Progenitor cell of endocrine pancreas (in vitro differentiated cells): Measurements from ENCODE around the gene DOCK1. TPM values are rescaled to one million over a fixed set of nuclear protein-coding genes. Genes with fewer than 3 reads are reported as not detected.

Experiments used
- DNase-seq: peaks from one replicate; pipeline ENCODE4 v3.0.0; 2021; ENCODE audit warnings: low spot score; ENCODE audit not compliant: unreplicated experiment
- H3K27ac Mint-ChIP-seq: 2 replicates; pipeline ENCODE4 v1.8.0; 2021; ENCODE audit warnings: mild to moderate bottlenecking, moderate library complexity, mixed read lengths
- H3K27me3 Mint-ChIP-seq: 2 replicates; pipeline ENCODE4 v1.8.0; 2021; ENCODE audit warnings: mixed read lengths
- H3K36me3 Mint-ChIP-seq: 2 replicates; pipeline ENCODE4 v1.8.0; 2022; ENCODE audit warnings: mixed read lengths; ENCODE audit not compliant: insufficient read depth
- H3K4me1 Mint-ChIP-seq: 2 replicates; pipeline ENCODE4 v1.8.0; 2021; ENCODE audit warnings: low read depth, mixed read lengths
- H3K4me3 Mint-ChIP-seq: 2 replicates; pipeline ENCODE4 v1.8.0; 2021; ENCODE audit warnings: low read depth, mild to moderate bottlenecking, moderate library complexity, mixed read lengths
- H3K9me3 Mint-ChIP-seq: 2 replicates; pipeline ENCODE4 v1.8.0; 2021; ENCODE audit warnings: low read depth, mixed read lengths
- CTCF ChIP-seq: fragments of 200-600 bp; sonication (generic); IDR thresholded peaks from one replicate; pipeline ENCODE4 v1.5.0; 2021; ENCODE audit warnings: antibody characterized with exemption, mild to moderate bottlenecking; ENCODE audit not compliant: unreplicated experiment
- total RNA-seq: library from RNA; stranded (reverse); gene quantifications from 2 replicates; pipeline ENCODE4 v1.2.1, GENCODE V29; 2021

DOCK1 gene
- total RNA-seq, 1 donor from 2014 or later, result 77.8 TPM

DNA sequence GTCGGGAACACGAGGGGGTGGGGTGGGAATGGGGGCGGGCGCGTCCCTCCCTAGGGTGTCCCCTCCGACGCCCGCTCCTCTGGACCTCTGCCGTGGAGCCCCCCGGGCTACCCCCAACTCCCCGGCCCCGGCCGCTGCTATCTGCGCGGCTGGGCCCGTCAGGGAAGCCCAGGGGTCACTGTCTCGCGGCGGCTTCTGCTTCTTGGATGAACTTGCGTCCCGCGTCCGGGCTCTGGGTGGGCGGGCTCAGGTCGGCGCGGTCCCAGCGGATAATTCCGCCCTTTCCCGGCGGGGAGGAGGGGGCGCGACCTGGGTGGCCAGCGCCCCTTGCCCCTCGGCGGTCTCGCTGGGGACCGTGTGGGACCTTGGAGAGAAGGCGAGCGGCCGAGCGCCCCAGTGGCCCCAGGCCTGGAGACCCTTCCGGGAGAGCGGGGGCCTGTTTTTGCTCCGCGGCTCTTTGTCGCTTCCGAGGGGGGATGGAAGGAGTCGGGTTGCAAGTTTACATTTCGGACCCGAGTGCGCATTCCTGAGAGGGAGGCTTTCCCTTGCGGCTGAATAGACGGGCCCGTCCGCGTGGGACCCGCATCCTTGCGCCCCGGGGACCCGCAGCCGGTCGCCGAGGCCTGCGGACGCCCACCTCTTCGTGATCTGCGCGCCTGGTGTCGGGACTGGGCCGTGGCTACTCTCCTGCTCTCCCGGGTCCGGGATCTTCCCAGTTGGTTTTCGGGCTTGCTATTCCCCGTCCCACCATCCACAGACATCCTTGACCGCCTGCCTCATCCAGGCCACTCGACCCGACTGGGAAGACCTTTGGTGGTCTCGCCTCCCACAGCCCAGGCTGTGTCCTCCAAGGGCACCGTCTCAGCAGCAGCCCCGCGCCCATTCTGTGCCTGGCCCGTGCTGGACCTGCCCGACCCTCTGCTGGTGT is 812 bp downstream of the DOCK1 start:
- peak overlapping the region; percentile 85 for H3K4me3 Mint-ChIP-seq
- TF ChIP-seq CTCF, result no peak
- H3K9me3 Mint-ChIP-seq, result no peaks in the 10 kb centered on the region
- H3K27ac Mint-ChIP-seq, result peak overlapping the region; percentile 92
- peaks cover 11% of the 10 kb centered on the region for H3K4me1 Mint-ChIP-seq
- H3K27me3 Mint-ChIP-seq, result peaks cover 62% of the 10 kb centered on the region
- DNase-seq, result peak; percentile 32
- peaks cover 14% of the 10 kb centered on the region for H3K36me3 Mint-ChIP-seq

GRCh38 chr10:126906704-126907422 is 1.6 kb downstream of the DOCK1 start:
- no peaks in the 10 kb centered on the region for H3K9me3 Mint-ChIP-seq
- H3K4me3 Mint-ChIP-seq, result peak overlapping the region; percentile 85
- no peak for TF ChIP-seq CTCF
- peaks cover 68% of the 10 kb centered on the region for H3K27me3 Mint-ChIP-seq
- H3K36me3 Mint-ChIP-seq, result peaks cover 18% of the 10 kb centered on the region
- H3K27ac Mint-ChIP-seq, result peak overlapping the region; percentile 92
- DNase-seq, result no peak
- H3K4me1 Mint-ChIP-seq, result peaks cover 13% of the 10 kb centered on the region

- H3K27ac Mint-ChIP-seq, result no peak overlapping the region
- DNase-seq, result no peak
- no peaks in the 10 kb centered on the region for H3K9me3 Mint-ChIP-seq
- TF ChIP-seq CTCF, result peak; percentile 27
- peaks cover 17% of the 10 kb centered on the region for H3K36me3 Mint-ChIP-seq
- peaks cover 13% of the 10 kb centered on the region for H3K4me1 Mint-ChIP-seq
- H3K4me3 Mint-ChIP-seq, result peak overlapping the region; percentile 85
- H3K27me3 Mint-ChIP-seq, result peaks cover 63% of the 10 kb centered on the region
Measured at GRCh38 chr10:126907423-126907970, 2.3 kb downstream of the DOCK1 start.

DNA sequence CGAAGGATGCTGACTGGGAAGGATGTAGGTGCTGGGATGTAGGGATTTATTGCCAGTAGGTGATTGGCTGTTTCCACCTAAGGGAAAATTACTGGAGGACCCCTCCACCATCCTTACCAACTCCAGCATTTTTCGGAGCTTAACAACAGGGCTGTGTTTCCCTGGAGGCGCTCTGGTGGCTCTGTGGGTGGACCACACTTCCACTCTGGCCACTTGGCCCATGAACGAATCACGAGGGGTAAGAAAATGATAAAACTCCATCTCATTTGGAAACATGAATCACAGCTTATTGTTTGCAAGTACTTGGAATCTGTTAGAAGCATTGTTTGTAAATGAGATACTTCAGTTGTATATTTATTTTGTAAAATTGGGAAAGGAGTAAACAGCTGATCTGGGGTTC is 3.0 kb downstream of the DOCK1 start:
- H3K9me3 Mint-ChIP-seq, result no peaks in the 10 kb centered on the region
- H3K27ac Mint-ChIP-seq, result no peak overlapping the region
- peaks cover 17% of the 10 kb centered on the region for H3K4me1 Mint-ChIP-seq
- H3K36me3 Mint-ChIP-seq, result peaks cover 17% of the 10 kb centered on the region
- H3K4me3 Mint-ChIP-seq, result no peak overlapping the region
- DNase-seq, result no peak
- no peak for TF ChIP-seq CTCF
- peaks cover 62% of the 10 kb centered on the region for H3K27me3 Mint-ChIP-seq

DNA sequence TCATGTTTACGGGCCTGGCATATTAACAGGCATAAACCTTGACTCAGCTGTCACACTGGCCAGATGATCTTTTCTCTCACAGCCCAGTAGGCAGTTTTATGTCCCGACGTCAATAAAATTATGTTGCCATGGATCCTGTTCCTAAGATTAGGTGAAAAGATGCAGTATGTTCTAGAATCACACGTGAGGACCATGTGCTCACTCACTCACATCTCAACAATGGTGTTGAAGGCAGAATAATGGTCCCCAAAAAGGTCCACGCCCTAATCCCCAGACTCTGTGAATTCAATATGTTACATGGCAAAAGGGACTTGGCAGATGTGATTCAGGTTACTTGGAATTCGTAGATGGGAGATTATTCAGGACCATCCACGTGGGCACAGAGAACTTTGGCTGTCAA is 3.5 kb downstream of the DOCK1 start:
- Mint-ChIP-seq H3K36me3 (peaks cover 15% of the 10 kb centered on the region), H3K9me3 (no peaks in the 10 kb centered on the region), H3K27me3 (peaks cover 57% of the 10 kb centered on the region), H3K4me3 (no peak overlapping the region), H3K4me1 (peaks cover 22% of the 10 kb centered on the region), H3K27ac (no peak overlapping the region)
- TF ChIP-seq CTCF, result no peak
- no peak for DNase-seq
